ENCODE data around the gene MOSMO. TPM values are rescaled to one million over a fixed set of nuclear protein-coding genes. Genes with fewer than 3 reads are reported as not detected.

Gene MOSMO
- total RNA-seq, 4 donors from 2014 or later: 8.4 to 68.5 (median 17.2) TPM

DNA sequence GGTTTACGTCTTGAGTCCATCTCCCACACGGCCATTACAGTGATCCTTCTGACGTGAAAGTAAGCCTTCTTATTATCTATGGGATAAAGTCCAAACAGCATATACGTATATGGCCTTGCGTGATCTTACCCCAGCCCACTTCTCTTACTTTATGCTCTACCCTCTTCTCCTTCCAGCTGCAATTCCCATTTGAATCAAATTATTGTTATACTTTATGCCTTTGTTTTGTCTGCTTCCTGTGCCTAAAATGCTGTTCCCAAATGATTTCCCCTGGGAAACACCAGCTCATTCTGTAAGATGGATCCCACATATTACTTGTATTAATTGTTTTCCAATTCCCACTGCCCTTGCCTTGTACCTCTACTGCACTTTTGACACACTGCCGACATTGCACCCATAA lies 43.6 kb upstream of the MOSMO start:
- Histone ChIP-seq H3K36me3 (peaks cover 0 to 98% (median 50%) of the 10 kb centered on the region in 4 donors), H3K27ac (no peak overlapping the region), H3K9me3 (no peaks in the 10 kb centered on the region), H3K4me1 (no peaks in the 10 kb centered on the region), H3K27me3 (no peaks in the 10 kb centered on the region), H3K4me3 (no peak overlapping the region)
- in situ Hi-C loops (cut with MboI; ENCODE audit: low pct_ligation_motif_present in 1 of 4, low pct_unique_long_range_greater_than_20kb in 1 of 4, low sequenced_read_pairs in 3 of 4): loop anchor here in 2 of 4 donors (25.0 kb wide), 1 partner anchor 152 kb away; no protein-coding TSS in a partner anchor
- TF ChIP-seq POLR2AphosphoS5 (IDR thresholded peaks at IDR 0.05): no peak
- TF ChIP-seq POLR2A (IDR thresholded peaks at IDR 0.05): no peak
- 85 to 91% methylated on average over 5 to 6 of the region's 6 CpGs for WGBS, 2 donors (ENCODE audit: low coverage in 1 of 2)
- intact Hi-C loops (cut with DNase I; ENCODE audit: low total_unique reads): no loop called here
- DNase-seq: no peak

DNA sequence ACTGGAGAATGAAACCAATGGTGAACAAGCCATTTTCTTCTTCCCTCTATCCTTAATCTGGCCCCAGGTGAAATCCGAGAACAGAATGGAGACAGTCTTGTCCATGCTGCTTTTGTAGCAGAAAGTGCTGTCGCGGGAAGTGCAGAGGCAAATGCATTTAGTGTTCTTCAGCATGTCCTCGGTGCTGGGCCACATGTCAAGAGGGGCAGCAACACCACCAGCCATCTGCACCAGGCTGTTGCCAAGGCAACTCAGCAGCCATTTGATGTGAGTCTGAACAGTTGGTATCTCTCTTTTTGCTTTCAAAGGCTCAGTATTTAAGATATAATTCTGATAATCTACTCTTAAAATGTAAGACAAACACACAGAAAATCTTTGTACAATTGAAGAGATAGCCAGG lies 36.1 kb upstream of the MOSMO start:
- peaks cover 0 to 96% (median 47%) of the 10 kb centered on the region in 4 donors for H3K36me3 ChIP-seq
- no peak overlapping the region for H3K27ac ChIP-seq
- no peaks in the 10 kb centered on the region for H3K27me3 ChIP-seq
- DNase-seq: no peak
- H3K4me3 ChIP-seq: no peak overlapping the region
- 94 to 97% methylated on average over 4 of the region's 4 CpGs for WGBS, 2 donors (ENCODE audit: low coverage in 1 of 2)
- in situ Hi-C loops (cut with MboI; ENCODE audit: low pct_ligation_motif_present in 1 of 4, low pct_unique_long_range_greater_than_20kb in 1 of 4, low sequenced_read_pairs in 3 of 4): loop anchor here in 2 of 4 donors (25.0 kb wide), 1 partner anchor 160 kb away; no protein-coding TSS in a partner anchor
- no peaks in the 10 kb centered on the region for H3K4me1 ChIP-seq
- TF ChIP-seq POLR2A (IDR thresholded peaks at IDR 0.05): no peak
- TF ChIP-seq EP300 (IDR thresholded peaks at IDR 0.05; ENCODE audit: low read depth): no peak
- TF ChIP-seq POLR2AphosphoS5 (IDR thresholded peaks at IDR 0.05): no peak
- TF ChIP-seq, protein P1, sequence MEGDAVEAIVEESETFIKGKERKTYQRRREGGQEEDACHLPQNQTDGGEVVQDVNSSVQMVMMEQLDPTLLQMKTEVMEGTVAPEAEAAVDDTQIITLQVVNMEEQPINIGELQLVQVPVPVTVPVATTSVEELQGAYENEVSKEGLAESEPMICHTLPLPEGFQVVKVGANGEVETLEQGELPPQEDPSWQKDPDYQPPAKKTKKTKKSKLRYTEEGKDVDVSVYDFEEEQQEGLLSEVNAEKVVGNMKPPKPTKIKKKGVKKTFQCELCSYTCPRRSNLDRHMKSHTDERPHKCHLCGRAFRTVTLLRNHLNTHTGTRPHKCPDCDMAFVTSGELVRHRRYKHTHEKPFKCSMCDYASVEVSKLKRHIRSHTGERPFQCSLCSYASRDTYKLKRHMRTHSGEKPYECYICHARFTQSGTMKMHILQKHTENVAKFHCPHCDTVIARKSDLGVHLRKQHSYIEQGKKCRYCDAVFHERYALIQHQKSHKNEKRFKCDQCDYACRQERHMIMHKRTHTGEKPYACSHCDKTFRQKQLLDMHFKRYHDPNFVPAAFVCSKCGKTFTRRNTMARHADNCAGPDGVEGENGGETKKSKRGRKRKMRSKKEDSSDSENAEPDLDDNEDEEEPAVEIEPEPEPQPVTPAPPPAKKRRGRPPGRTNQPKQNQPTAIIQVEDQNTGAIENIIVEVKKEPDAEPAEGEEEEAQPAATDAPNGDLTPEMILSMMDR (IDR thresholded peaks at IDR 0.05): no peak
- no peaks in the 10 kb centered on the region for H3K9me3 ChIP-seq
- intact Hi-C loops (cut with DNase I; ENCODE audit: low total_unique reads): no loop called here

DNA sequence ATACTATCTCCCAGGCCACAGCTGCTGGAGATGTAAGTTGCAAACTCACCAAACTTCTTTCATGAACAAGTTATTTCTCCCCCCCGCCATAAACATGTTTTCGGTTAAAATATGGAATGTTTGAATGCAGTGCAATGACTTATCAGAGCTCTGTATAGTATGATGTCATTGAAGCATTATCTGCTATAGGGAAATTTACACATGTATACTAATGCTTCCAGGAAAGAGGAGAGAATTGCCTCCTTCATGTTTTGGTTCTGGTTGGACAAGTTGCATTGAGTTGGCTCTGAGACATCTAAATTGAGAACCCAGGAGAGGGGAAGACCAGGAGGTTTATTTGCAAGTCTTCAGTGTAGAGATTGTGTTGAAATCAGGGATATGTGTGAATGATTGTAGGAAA lies 34.0 kb upstream of the MOSMO start:
- in situ Hi-C loops (cut with MboI; ENCODE audit: low pct_ligation_motif_present in 1 of 4, low pct_unique_long_range_greater_than_20kb in 1 of 4, low sequenced_read_pairs in 3 of 4): loop anchor here in 2 of 4 donors (25.0 kb wide), 1 partner anchor 162 kb away; no protein-coding TSS in a partner anchor
- Histone ChIP-seq H3K27ac (no peak overlapping the region), H3K36me3 (peaks cover 0 to 94% (median 47%) of the 10 kb centered on the region in 4 donors), H3K9me3 (no peaks in the 10 kb centered on the region), H3K4me3 (no peak overlapping the region), H3K27me3 (no peaks in the 10 kb centered on the region), H3K4me1 (no peaks in the 10 kb centered on the region)
- intact Hi-C loops (cut with DNase I; ENCODE audit: low total_unique reads): no loop called here
- 80 to 96% methylated on average over 1 to 2 of the region's 2 CpGs for WGBS, 2 donors (ENCODE audit: low coverage in 1 of 2)
- TF ChIP-seq POLR2AphosphoS5 (IDR thresholded peaks at IDR 0.05): no peak
- no peak for TF ChIP-seq POLR2A (IDR thresholded peaks at IDR 0.05)
- no peak for TF ChIP-seq EP300 (IDR thresholded peaks at IDR 0.05; ENCODE audit: low read depth)
- TF ChIP-seq, protein P1 (IDR thresholded peaks at IDR 0.05): no peak
- no peak for DNase-seq

DNA sequence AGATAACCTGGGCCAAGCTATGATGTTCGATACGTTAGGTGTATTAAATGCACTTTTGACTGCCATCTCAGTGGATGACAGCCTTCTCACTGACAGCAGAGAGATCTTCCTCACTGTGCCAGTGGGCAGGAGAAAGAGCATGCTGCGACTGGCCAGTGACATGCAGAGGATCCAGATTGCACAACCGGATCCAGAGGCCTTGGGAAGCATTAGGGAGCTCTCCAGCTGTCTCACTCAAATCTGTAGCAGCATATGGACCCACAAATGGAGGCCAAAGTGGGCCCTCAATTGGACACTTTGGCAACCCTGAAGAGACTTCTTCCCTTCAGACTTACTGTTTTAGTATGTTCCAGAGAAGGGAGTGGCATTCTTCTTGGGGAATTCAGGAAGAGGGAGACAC lies 27.9 kb upstream of the MOSMO start:
- in situ Hi-C loops (cut with MboI; ENCODE audit: low pct_ligation_motif_present in 1 of 4, low pct_unique_long_range_greater_than_20kb in 1 of 4, low sequenced_read_pairs in 3 of 4) (loop anchor here in 2 of 4 donors (25.0 kb wide), 2 partner anchors 168 to 307 kb away; partner anchors contain the start of gene POLR3E (in 1 of the 2)), intact Hi-C loops (cut with DNase I; ENCODE audit: low total_unique reads) (no loop called here)
- 89% methylated on average over 4 of the region's 4 CpGs; no CpG with 5 or more reads in 1 of the 2 donors for WGBS, 2 donors (ENCODE audit: low coverage in 1 of 2)
- no peak for DNase-seq
- Histone ChIP-seq H3K36me3 (peaks cover 0 to 92% (median 44%) of the 10 kb centered on the region in 4 donors), H3K4me1 (no peaks in the 10 kb centered on the region), H3K27me3 (no peaks in the 10 kb centered on the region), H3K27ac (no peak overlapping the region), H3K9me3 (no peaks in the 10 kb centered on the region), H3K4me3 (no peak overlapping the region)
- TF ChIP-seq EP300 (IDR thresholded peaks at IDR 0.05; ENCODE audit: low read depth): no peak
- no peak for TF ChIP-seq POLR2AphosphoS5 (IDR thresholded peaks at IDR 0.05)
- no peak for TF ChIP-seq POLR2A (IDR thresholded peaks at IDR 0.05)
- TF ChIP-seq, protein P1 (IDR thresholded peaks at IDR 0.05): no peak
